GM13977 (cell line): ENCODE results near the gene NPDC1.
"Not testable (repeated sequence)": the region's sequence is repeated elsewhere in the genome, so short reads cannot be mapped to it uniquely, and the experiment has no call there.

Source experiments
- DNase-seq: peaks from one replicate; pipeline ENCODE4 v3.0.0; 2012; ENCODE audit warnings: low spot score
- in situ Hi-C: fragments of 300-500 bp; cut with MboI; formaldehyde crosslinking; loops from one replicate; pipeline ENCODE4 v1.12.0; 2022; ENCODE audit warnings: low sequenced_read_pairs, low pct_unique_long_range_greater_than_20kb, mixed read lengths, inconsistent platforms; ENCODE audit not compliant: unreplicated experiment
- TF ChIP-seq, protein P1 (sequence below): IDR thresholded peaks from 2 replicates; pipeline ENCODE4 v1.5.1; 2012; ENCODE audit warnings: mild to moderate bottlenecking, control low read depth; ENCODE audit not compliant: insufficient read depth; ENCODE audit errors: extremely low read depth, missing control alignments

Gene NPDC1

DNA sequence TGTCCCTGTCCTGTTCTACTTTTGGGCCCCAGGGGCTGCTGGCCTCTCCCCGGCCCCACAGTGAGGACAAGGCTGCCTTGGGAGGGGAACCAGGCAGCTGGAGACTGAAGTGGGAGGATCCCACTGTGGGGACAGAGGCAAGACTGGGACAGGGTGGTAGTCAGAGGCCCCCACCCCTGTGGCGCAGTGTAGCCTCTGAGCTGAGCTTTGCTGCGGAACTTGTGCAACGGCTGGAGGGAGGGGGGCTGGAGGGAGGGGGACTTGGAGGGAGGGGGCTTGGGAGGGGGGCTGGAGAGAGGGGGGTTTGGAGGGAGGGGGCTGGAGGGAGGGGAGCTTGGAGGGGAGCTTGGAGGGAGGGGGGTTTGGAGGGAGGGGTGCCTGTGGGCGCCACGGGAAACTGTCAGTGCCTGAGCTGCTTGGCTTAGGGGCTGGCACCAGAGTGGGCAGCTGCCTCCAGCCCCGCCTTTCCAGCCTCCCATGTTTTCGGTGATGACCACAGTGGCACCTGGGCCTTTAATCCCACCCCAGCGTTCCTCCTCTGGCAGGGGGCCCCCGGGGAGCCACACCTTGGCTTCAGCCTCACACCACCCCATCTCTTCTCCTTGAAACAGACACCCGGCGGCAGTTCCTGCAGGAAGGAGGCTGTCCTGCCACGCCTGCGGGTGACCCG, 11.8 kb downstream of the NPDC1 start:
- DNase-seq: no peak
- TF ChIP-seq, protein P1, sequence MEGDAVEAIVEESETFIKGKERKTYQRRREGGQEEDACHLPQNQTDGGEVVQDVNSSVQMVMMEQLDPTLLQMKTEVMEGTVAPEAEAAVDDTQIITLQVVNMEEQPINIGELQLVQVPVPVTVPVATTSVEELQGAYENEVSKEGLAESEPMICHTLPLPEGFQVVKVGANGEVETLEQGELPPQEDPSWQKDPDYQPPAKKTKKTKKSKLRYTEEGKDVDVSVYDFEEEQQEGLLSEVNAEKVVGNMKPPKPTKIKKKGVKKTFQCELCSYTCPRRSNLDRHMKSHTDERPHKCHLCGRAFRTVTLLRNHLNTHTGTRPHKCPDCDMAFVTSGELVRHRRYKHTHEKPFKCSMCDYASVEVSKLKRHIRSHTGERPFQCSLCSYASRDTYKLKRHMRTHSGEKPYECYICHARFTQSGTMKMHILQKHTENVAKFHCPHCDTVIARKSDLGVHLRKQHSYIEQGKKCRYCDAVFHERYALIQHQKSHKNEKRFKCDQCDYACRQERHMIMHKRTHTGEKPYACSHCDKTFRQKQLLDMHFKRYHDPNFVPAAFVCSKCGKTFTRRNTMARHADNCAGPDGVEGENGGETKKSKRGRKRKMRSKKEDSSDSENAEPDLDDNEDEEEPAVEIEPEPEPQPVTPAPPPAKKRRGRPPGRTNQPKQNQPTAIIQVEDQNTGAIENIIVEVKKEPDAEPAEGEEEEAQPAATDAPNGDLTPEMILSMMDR: no peak
- in situ Hi-C loops: loop anchor here (10.0 kb wide), 1 partner anchor 259 kb away; no protein-coding TSS in a partner anchor

DNA sequence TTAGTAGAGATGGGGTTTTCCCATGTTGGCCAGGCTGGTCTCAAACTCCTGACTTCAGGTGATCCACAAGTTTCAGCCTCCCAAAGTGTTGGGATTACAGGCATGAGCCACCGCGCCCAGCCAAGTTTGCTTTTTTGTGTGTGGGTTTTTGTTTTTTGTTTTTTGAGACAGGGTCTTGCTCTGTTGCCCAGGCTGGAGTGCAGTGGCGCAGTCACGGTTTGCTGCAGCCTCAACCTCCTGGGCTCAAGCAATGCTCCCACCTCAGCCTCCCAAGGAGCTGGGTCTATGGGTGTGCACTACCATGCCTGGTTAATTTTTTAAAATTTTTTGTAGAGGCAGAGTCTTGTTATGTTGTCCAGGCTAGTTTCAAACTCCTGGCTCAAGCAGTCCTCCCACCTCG, 12.5 kb downstream of the NPDC1 start:
- not testable (repeated sequence) for DNase-seq
- in situ Hi-C loops: loop anchor here (10.0 kb wide), 1 partner anchor 259 kb away; no protein-coding TSS in a partner anchor

DNA sequence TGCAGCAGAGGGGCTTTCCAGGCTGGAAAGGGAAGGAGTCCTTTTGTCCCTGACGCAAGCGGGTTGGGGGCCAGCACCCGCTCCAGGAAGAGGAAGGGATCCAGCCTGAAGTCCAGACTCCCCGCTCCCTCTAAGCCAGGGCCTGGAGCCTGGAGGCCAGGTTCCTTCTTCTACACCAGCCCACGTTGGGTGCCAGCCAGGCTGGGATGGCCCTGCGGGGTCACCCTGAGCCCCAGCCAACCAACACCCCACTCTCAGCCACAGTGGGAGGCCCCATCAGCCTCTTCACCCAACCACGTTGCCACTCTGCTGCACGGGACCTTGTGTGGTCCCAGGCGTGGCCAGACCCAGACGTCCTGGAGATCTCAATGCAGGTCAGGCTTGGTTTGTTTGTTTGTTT, 13.1 kb downstream of the NPDC1 start:
- in situ Hi-C loops: loop anchor here (10.0 kb wide), 1 partner anchor 258 kb away; no protein-coding TSS in a partner anchor
- no peak for DNase-seq
- TF ChIP-seq, protein P1: no peak

DNA sequence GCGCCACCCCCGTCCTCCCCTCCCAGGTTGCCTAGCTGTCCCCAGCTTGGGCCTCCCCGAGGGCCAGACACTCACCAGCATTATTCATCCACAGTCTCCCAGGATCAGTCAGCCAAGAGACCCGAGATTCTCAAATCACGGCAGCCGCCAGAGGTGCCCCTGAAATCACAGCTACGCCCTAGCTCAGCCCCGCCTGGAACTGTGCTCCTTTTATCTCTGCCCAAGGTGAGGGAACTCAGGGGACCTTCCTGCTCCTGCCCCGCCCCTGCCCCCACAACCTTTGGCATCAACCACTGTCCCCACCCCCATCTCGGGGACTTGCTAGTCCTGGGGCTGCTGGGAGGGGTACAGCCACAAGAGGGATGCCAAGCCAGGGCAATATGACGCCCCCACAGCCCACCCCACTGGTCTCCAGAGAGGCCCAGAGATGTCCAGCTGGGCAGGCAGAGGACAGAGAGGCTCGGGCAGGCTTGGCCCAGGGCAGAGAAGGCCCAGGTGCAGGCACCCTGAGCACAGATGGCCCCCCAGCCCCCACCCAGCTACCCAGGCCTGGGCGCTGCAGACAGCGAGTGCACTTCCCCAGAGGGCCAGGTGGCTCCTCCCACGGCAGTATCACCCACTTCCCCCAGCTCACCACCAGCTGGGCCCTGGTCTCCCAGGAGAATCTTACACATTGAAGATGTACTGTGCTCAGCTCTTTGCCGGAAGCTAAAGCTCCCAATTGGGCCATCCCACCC, 13.9 kb downstream of the NPDC1 start, which contains the start of gene FUT7:
TSS of gene FUT7 (minus strand) at position 185 of the 737 bp plus-strand sequence. CDS start at position 88, 97 bp downstream.
- TF ChIP-seq, protein P1: no peak
- no peak for DNase-seq
- in situ Hi-C loops: loop anchor here (10.0 kb wide), 1 partner anchor 257 kb away; no protein-coding TSS in a partner anchor

DNA sequence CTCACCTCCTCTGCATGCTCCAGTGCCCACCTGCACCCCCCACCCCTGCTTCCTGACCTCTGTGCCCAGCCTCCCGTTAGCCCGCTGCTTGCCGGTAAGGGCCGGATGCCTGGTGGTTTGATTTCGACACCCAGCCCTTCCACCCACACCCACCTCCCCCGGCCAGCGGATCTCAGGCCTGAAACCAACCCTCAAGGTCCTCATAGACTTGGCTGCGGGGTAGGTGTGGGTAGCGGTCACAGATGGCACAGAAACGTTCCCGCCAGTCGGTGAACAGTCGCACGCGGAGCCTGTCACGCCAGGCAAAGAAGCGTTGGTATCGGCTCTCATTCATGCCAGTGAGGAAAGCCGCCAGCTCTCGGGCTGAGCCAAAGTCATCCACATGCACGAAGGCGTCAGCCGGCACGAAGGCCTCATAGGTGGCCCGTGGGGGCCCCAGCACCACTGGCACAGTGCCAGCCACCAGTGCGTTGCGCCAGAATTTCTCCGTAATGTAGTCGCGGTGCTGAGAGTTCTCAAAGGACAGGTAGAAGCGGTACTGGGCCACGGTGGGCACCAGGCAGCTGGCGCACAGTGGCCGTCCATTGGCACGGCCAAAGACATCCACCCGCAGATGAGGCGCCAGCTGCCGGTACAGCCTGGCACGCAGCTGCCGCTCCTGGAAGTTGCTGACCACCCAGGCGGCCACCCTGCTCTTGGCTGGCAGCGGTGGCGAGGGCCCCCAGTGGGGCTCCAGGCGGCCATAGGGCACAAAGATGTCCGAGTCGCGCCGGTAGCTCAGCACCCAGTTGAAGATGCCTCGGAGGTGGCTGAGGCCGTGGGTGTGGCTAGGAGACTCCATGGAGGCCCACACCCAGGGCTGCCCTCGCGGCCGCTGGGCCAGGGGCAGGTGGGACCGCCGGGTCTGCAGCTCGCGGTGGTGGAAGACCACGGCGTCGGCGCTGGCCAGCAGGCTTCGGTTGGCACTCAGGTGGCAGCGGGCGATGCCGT, 15.1 kb downstream of the NPDC1 start:
- in situ Hi-C loops: loop anchor here (10.0 kb wide), 1 partner anchor 256 kb away; no protein-coding TSS in a partner anchor
- no peak for DNase-seq
- TF ChIP-seq, protein P1: no peak

DNA sequence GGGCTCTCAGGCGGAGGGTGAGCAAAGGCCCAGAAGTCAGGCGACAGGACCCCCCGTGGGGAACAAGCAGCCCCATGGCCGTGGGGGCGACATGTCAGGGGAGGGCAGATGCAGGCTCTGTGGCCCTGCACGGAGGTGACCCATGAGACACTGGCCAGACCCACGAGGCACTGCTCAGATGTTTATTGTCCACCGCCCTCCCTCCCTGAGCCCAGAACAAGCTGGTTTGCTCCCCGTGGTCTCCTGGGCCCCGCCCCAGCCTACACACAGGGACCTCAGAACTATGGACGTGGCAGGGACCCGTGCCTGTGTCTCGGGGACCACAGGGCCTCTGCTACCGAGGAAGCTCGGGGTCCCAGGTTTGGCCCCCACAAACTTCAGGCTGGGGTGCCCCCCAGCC, 16.0 kb downstream of the NPDC1 start:
- in situ Hi-C loops: loop anchor here (10.0 kb wide), 1 partner anchor 255 kb away; no protein-coding TSS in a partner anchor
- TF ChIP-seq, protein P1: no peak
- no peak for DNase-seq
